Stimulated activated naive B cell treated with anti-CD40 and anti-IgM and Interleukin-4, amounts not matched to agents 10 μg/mL and 1 μg/mL and 100 μg/mL, for 72 hours (primary cell): Measurements from ENCODE around the gene TMEM183A.

Source experiments
- ATAC-seq, 2 donors: fragments of 150-1000 bp; cut with Tn5 transposase; replicated peaks; 2 replicates each; pipeline ENCODE4 v1.10.0; 2021; ENCODE audit warnings: moderate library complexity in 1 of 2
- DNase-seq: peaks from one replicate; pipeline ENCODE4 v3.0.0; 2021
- H3K27ac Mint-ChIP-seq: one replicate; pipeline ENCODE4 v1.8.0; 2022; ENCODE audit warnings: mild to moderate bottlenecking, mixed read lengths
- H3K27me3 Mint-ChIP-seq, 2 donors: one replicate each; pipeline ENCODE4 v1.8.0; 2022; ENCODE audit warnings: mixed read lengths in 2 of 2
- H3K36me3 Mint-ChIP-seq, 2 donors: one replicate each; pipeline ENCODE4 v1.8.0; 2022; ENCODE audit warnings: mixed read lengths in 2 of 2, mild to moderate bottlenecking in 1 of 2
- H3K4me1 Mint-ChIP-seq, 2 donors: one replicate each; pipeline ENCODE4 v1.8.0; 2022; ENCODE audit warnings: mixed read lengths in 2 of 2, mild to moderate bottlenecking in 1 of 2
- H3K4me3 Mint-ChIP-seq, 2 donors: one replicate each; pipeline ENCODE4 v1.8.0; 2022; ENCODE audit warnings: mild to moderate bottlenecking in 2 of 2, mixed read lengths in 2 of 2, moderate library complexity in 1 of 2
- H3K9me3 Mint-ChIP-seq, 2 donors: one replicate each; pipeline ENCODE4 v1.8.0; 2022; ENCODE audit warnings: mixed read lengths in 2 of 2, mild to moderate bottlenecking in 1 of 2

The TMEM183A gene

DNA sequence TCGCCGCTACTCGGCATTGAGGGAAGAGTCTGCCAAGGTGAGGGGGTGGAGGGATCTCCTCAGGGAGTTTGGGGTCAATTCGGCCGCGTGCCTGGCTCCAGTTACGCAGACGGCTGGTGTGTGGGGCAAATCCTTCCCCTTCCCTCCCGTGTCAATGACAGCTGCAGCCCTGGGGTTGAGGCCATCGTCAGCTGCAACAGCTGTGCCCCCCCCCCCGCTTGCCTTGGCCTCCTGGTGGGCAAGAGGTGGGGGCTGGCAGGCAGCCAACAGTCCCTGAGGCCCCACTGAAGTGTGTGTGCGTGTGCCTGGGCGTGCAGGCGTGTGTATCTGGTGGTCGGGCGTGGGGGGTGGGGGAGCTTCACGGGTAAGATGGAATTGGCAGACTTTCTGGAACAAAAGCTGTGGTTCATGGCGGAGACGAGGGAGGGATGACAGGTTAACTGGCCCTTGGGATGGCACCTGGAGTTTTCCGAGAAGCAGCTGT lies 44.7 kb downstream of the TMEM183A start:
- peak in 1 of 2 donors; percentile 40 for ATAC-seq
- Mint-ChIP-seq H3K27me3 (peaks cover 31 to 41% of the 10 kb centered on the region in 2 donors), H3K4me1 (peaks cover 0 to 7% of the 10 kb centered on the region in 2 donors), H3K36me3 (no peaks in the 10 kb centered on the region), H3K9me3 (no peaks in the 10 kb centered on the region), H3K4me3 (no peak overlapping the region), H3K27ac (no peak overlapping the region)
- no peak for DNase-seq

DNA sequence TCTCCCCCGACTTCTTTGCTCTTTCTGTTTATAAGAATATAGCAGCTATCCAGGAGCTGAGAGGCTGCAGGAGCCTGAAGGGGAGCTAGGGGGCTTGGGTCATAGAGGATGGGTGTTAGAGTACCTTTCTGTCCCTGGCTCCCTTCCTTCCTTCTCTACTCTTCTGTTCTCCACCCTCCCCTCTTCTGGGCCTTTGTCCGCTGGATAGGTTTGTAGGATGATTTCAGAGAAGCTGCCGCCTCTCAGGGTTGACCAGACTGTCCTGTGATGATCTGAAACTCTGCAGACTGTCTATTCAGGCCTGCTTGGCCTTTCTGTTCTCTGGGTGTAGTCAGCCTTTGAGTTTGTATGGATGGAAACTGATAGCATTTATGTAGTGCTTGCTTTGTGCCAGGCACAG lies 45.4 kb downstream of the TMEM183A start:
- Mint-ChIP-seq H3K9me3 (no peaks in the 10 kb centered on the region), H3K4me3 (no peak overlapping the region), H3K27me3 (peaks cover 31 to 40% of the 10 kb centered on the region in 2 donors), H3K4me1 (peaks cover under 1 to 8% of the 10 kb centered on the region in 2 donors), H3K27ac (no peak overlapping the region), H3K36me3 (no peaks in the 10 kb centered on the region)
- ATAC-seq (no peak), DNase-seq (no peak)

DNA sequence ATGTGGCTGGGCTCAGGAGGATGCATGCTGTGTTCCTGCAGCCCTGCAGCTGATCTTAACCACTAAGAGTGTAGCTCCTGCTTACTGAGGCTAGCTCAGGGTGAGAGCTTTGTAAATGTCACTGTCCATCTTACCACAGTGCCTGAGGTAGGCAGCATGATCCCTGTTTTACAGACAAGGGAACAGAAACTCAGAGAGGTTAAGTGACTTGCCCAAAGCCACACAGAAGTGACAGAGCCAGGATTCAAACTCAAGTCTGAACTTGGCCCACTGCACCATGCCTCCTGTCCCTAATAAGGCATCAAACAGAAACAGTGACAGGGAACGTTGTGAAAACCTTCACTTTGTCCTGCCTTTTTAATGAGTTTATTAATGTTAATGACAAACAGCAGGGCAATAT lies 47.0 kb downstream of the TMEM183A start:
- Mint-ChIP-seq H3K4me1 (peaks cover 8 to 14% of the 10 kb centered on the region in 2 donors), H3K27ac (no peak overlapping the region), H3K36me3 (no peaks in the 10 kb centered on the region), H3K27me3 (peaks cover 31 to 35% of the 10 kb centered on the region in 2 donors), H3K9me3 (no peaks in the 10 kb centered on the region), H3K4me3 (no peak overlapping the region)
- no peak for DNase-seq
- no peak for ATAC-seq

DNA sequence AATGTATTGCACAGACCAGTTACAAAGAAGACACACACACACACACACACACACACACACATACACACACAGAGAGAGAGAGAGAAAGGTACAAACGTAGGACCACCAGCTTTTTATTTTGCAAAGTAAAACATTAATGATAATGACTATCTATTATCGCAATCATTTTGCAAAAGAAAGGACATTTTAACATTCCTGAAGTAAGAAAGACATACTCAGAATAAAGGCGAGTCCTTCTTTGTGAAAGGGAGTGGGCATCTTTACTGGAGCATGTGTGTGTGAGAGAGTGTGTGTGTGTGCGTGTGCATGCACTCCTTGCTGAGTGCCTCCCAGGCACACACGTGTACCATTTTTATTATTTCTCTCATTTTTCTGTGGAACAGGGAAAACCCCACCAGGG lies 47.5 kb downstream of the TMEM183A start:
- peaks cover 8 to 16% of the 10 kb centered on the region in 2 donors for H3K4me1 Mint-ChIP-seq
- ATAC-seq (no peak), DNase-seq (no peak)
- H3K27ac Mint-ChIP-seq: no peak overlapping the region
- peaks cover 31 to 35% of the 10 kb centered on the region in 2 donors for H3K27me3 Mint-ChIP-seq
- H3K36me3 Mint-ChIP-seq: no peaks in the 10 kb centered on the region
- no peaks in the 10 kb centered on the region for H3K9me3 Mint-ChIP-seq
- H3K4me3 Mint-ChIP-seq: no peak overlapping the region

DNA sequence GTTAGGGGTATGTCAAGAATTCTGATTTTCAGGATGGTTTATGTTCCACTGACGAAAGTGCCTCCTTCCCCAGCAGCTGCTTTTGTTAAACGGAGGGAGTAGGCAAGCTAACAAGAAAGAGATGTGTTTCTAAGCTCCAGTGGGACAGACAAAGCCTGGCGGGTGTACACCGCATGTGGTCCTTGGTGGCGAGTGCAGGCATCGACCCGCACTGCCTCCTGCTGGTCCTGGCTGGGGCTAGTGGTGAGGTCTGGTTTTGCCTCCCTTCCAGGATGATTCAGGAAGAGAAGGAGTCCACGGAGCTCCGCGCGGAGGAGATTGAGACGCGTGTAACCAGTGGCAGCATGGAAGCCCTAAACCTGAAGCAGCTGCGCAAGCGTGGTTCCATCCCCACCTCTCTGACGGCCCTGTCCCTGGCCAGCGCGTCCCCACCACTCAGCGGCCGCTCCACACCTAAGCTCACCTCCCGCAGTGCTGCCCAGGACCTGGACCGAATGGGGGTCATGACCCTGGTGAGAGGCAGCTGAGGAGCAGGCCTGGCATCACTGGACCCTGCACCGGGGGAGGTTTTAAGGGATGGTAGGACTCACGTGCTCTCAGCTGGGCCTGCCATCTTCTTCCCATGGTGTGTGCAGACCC lies 48.1 kb downstream of the TMEM183A start:
- DNase-seq (no peak), ATAC-seq (no peak)
- no peaks in the 10 kb centered on the region for H3K9me3 Mint-ChIP-seq
- no peak overlapping the region for H3K27ac Mint-ChIP-seq
- H3K4me1 Mint-ChIP-seq: peaks cover 8 to 16% of the 10 kb centered on the region in 2 donors
- no peak overlapping the region for H3K4me3 Mint-ChIP-seq
- peaks cover 30 to 39% of the 10 kb centered on the region in 2 donors for H3K27me3 Mint-ChIP-seq
- no peaks in the 10 kb centered on the region for H3K36me3 Mint-ChIP-seq

DNA sequence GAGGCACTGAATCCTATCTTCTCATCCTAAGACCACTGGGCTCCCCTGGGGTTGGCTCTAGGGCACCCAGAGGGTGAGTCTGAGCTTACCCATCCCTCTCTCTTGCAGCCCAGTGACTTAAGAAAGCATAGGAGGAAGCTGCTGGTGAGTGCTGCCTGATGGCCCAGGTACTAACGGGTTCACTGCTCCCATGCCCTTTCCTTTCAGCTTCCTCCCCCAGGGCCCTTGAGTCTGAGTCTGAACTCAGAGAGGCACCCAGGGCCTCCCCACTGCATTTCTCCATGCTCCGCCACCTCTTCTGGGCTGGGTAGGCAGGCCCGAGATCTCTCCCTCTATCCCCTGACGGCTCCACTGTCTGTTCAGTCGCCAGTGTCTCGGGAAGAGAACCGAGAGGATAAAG lies 48.8 kb downstream of the TMEM183A start:
- peaks cover 8 to 16% of the 10 kb centered on the region in 2 donors for H3K4me1 Mint-ChIP-seq

DNA sequence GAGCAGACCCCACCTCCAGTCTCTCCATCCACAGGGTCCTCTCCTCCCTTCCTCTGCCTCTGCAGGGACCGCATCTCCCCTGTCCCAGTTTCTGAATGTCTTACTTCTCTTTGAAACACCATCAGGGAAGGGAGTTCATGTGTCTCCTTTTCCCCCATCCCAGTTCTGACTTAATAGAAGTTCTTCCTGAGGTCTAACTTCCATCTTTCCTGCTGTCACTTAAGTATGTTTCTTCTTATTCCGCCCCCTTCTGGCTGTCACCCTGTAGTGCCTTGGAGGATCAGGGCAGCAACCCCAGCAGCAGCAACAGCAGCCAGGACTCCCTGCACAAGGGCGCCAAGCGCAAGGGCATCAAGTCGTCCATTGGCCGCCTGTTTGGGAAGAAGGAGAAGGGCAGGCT lies 49.3 kb downstream of the TMEM183A start:
- Mint-ChIP-seq H3K9me3 (no peaks in the 10 kb centered on the region), H3K36me3 (no peaks in the 10 kb centered on the region), H3K4me1 (peaks cover 8 to 15% of the 10 kb centered on the region in 2 donors), H3K27ac (no peak overlapping the region), H3K4me3 (no peak overlapping the region), H3K27me3 (peaks cover 20 to 38% of the 10 kb centered on the region in 2 donors)
- ATAC-seq (no peak), DNase-seq (no peak)

More for the DNA sequence above, 48.8 kb downstream of the TMEM183A start:
- Mint-ChIP-seq H3K4me3 (no peak overlapping the region), H3K9me3 (no peaks in the 10 kb centered on the region), H3K27me3 (peaks cover 24 to 42% of the 10 kb centered on the region in 2 donors), H3K36me3 (no peaks in the 10 kb centered on the region), H3K27ac (no peak overlapping the region)
- ATAC-seq (peak; percentile 54 to 62), DNase-seq (no peak)

DNA sequence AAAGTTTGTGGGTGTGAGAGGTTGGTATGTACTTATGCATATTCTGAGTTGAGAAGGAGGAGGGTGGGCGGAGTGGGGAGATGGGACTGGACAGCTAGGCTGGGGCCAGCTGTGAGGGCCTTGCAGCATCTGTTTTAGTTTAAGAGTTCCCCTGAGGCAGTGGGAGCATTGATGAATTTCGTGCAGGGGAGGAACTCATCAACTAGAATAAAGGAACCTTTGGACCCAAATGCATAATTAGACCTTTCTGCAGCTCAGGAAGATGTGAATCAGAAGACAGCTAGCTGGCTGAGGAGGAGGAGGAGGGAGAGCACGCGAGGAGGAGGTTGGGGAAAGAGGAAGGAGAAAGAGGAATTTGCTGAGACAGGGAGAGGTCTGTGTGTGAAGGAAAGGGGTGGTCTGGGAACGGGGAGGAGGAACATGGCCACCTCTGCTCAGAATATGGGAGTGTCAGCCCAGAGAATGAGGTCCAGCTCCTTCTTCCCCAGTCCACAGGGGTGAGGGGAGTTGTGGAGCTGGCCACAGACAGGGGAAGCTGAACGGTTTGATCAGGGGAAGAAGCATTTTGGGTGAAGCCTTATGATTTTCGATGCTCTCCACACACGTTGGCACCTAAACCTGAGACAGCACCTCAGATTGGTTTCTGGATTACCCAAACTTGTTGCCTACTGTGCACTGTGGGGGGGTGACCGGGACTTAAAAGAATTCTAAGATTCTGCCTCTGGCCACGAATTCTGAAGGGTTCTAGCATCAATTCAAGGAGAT lies 50.9 kb downstream of the TMEM183A start:
- no peak overlapping the region for H3K27ac Mint-ChIP-seq

DNA sequence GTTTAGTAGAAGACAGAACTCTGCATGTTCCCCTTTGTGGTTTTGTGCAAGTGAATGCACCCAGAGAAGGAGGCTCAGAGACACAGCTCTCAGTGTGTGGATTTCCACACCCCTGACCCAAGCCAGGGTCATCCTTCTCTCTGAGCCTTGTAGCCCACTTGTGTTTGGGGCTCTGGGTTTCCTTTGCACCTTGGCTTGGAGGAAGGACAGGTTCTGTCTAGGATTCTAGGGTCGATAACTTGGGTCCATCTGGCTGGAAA lies 51.4 kb downstream of the TMEM183A start:
- Mint-ChIP-seq H3K4me3 (no peak overlapping the region), H3K27me3 (peaks cover 14 to 26% of the 10 kb centered on the region in 2 donors), H3K27ac (no peak overlapping the region), H3K9me3 (no peaks in the 10 kb centered on the region), H3K36me3 (no peaks in the 10 kb centered on the region), H3K4me1 (peaks cover 8 to 13% of the 10 kb centered on the region in 2 donors)
- DNase-seq (no peak), ATAC-seq (no peak)

More for the DNA sequence above, 50.9 kb downstream of the TMEM183A start:
- Mint-ChIP-seq H3K9me3 (no peaks in the 10 kb centered on the region), H3K4me3 (no peak overlapping the region), H3K36me3 (no peaks in the 10 kb centered on the region), H3K27me3 (peaks cover 14 to 26% of the 10 kb centered on the region in 2 donors), H3K4me1 (peaks cover 8 to 13% of the 10 kb centered on the region in 2 donors)
- ATAC-seq (no peak), DNase-seq (no peak)

DNA sequence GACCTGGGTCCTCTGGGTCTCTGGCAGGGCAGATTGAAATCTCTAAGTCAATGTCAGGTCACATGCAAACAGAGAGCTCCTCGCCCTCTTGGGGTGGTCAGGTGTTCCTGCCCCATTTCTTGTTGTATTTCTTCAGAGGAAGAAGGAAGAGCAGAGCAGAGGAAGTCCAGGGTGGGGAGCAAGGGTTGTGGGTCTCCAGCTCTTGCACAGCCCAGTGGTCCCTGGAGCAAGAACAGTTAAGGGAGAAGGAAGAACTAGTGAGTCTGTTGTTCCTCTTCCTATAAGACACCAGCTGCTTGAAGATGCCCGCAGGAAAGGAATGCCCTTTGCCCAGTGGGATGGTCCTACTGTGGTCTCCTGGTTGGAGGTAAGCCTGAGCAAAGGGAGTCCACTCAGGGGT lies 52.3 kb downstream of the TMEM183A start:
- Mint-ChIP-seq H3K36me3 (no peaks in the 10 kb centered on the region), H3K27ac (no peak overlapping the region), H3K27me3 (peaks cover 14 to 26% of the 10 kb centered on the region in 2 donors), H3K4me1 (peaks cover 8 to 13% of the 10 kb centered on the region in 2 donors), H3K9me3 (no peaks in the 10 kb centered on the region), H3K4me3 (no peak overlapping the region)
- no peak for DNase-seq
- no peak for ATAC-seq

DNA sequence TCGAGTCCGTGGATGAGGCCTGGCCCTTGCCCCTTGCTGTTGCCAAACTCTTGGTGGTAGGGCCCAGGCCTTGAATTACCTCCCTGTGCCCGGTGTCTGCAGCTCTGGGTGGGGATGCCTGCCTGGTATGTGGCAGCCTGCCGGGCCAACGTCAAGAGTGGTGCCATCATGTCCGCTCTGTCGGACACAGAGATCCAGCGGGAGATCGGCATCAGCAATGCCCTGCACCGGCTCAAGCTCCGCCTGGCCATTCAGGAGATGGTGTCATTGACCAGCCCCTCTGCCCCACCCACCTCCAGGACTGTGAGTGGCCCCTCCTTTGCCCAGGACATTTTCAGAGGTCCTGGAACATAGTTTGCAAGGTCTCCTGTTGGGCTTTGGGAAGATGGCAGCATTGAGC lies 52.9 kb downstream of the TMEM183A start:
- peaks cover 8 to 13% of the 10 kb centered on the region in 2 donors for H3K4me1 Mint-ChIP-seq
- no peaks in the 10 kb centered on the region for H3K9me3 Mint-ChIP-seq
- DNase-seq (no peak), ATAC-seq (no peak)
- H3K36me3 Mint-ChIP-seq: no peaks in the 10 kb centered on the region
- peaks cover 14 to 26% of the 10 kb centered on the region in 2 donors for H3K27me3 Mint-ChIP-seq
- no peak overlapping the region for H3K4me3 Mint-ChIP-seq
- H3K27ac Mint-ChIP-seq: no peak overlapping the region

DNA sequence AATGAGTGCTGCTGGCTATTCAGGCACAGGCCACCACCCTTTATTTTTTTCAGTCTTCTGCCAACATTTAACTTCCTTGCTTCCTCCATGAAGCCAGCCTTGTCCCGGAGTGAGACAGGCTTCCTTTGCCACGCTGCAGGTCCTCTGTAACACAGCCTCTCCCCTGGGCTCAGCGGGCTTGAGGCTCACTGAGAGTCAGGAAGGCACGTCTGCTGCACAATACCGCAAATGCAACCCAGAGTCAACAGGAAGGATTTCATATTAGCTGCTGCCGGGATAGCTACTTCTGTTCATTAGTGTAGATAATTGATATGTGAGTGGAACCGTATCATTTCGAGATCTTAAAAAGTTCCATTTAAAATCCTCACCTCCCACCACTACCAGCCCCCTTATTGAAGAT lies 56.1 kb downstream of the TMEM183A start:
- no peak overlapping the region for H3K27ac Mint-ChIP-seq
- no peak for ATAC-seq
- peaks cover 6 to 21% of the 10 kb centered on the region in 2 donors for H3K27me3 Mint-ChIP-seq
- H3K4me1 Mint-ChIP-seq: peaks cover 6 to 8% of the 10 kb centered on the region in 2 donors
- no peaks in the 10 kb centered on the region for H3K9me3 Mint-ChIP-seq
- H3K36me3 Mint-ChIP-seq: no peaks in the 10 kb centered on the region
- H3K4me3 Mint-ChIP-seq: no peak overlapping the region
- no peak for DNase-seq

DNA sequence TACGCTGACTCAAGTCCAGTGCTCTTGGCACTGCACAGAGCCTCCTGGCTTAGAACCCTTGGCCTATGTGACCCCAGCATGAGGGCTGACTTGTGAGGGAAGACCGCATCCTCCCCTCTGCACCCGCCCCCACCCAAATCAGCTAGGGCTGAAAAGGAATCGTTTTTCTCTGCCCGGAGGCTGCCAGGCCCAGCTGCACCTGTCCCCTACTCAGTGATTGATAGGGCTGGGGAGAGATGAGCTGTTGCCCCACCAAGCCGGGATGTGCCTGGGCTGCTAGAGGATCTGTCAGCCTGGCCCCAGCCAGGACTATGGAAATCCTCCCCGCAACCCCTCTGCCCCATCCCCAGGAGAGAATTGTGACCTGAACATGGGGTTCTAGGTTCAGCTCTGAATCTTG lies 58.0 kb downstream of the TMEM183A start:
- H3K27me3 Mint-ChIP-seq: peaks cover 6 to 16% of the 10 kb centered on the region in 2 donors
- no peak for ATAC-seq
- no peak overlapping the region for H3K27ac Mint-ChIP-seq
- no peaks in the 10 kb centered on the region for H3K36me3 Mint-ChIP-seq
- DNase-seq: no peak
- H3K9me3 Mint-ChIP-seq: no peaks in the 10 kb centered on the region
- no peak overlapping the region for H3K4me3 Mint-ChIP-seq
- H3K4me1 Mint-ChIP-seq: peaks cover 14 to 26% of the 10 kb centered on the region in 2 donors

DNA sequence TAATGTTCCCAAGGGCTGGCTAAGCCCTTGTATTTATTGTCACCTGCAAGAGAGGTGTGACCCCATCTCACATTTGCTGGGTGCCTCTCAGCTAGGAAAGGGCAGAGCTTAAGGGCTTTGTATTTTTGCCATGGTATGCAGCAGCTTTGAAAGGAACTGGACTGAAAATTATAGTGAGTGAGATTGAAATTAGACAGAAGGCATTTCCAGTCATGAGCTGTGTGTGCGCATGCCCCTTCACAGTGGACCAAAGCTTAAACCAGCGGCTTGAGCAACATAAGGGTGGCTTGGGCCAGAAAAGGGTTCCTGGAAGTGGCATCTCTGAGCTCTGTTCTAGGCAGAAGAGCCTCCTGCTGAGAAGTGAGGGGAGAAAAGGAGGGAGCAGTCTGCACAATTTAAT lies 58.8 kb downstream of the TMEM183A start:
- Mint-ChIP-seq H3K27me3 (peaks cover 6 to 11% of the 10 kb centered on the region in 2 donors), H3K4me3 (no peak overlapping the region), H3K36me3 (no peaks in the 10 kb centered on the region), H3K4me1 (peaks cover 14 to 26% of the 10 kb centered on the region in 2 donors), H3K9me3 (no peaks in the 10 kb centered on the region), H3K27ac (no peak overlapping the region)
- ATAC-seq (no peak), DNase-seq (no peak)

DNA sequence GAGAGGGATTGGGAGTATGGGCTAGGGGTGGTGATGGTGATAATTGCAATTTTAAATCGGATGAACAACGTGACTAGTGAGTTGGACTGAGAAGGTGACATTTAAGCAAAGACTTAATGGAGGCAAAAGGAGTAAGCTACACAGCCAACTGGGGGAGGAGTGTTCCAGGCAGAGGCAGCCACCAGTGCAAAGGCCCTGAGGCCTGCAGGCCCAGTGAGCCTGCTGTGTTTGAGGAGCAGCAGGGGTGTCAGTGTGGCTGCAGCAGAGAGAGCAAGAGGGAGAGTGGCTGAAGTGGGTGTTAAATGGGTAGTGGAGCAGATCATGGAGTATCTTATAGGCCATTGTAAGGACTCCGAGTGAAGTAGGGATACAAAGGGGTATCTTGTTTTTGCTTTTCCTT lies 59.8 kb downstream of the TMEM183A start:
- no peak overlapping the region for H3K4me3 Mint-ChIP-seq
- H3K27ac Mint-ChIP-seq: no peak overlapping the region
- no peaks in the 10 kb centered on the region for H3K36me3 Mint-ChIP-seq
- DNase-seq (no peak), ATAC-seq (no peak)
- peaks cover 14 to 26% of the 10 kb centered on the region in 2 donors for H3K4me1 Mint-ChIP-seq
- peaks cover 6 to 9% of the 10 kb centered on the region in 2 donors for H3K27me3 Mint-ChIP-seq
- no peaks in the 10 kb centered on the region for H3K9me3 Mint-ChIP-seq
